SK-N-SH treated with all-trans-retinoic acid at 6 μM for 48 hours (cell line): ENCODE results near the gene CYTH4.

Experiments used
- BACH2 ChIP-seq: fragments of 250-450 bp; sonication (Bioruptor Pico); IDR thresholded peaks from 2 replicates; pipeline ENCODE4 v1.9.0; 2021; ENCODE audit warnings: mild to moderate bottlenecking, borderline replicate concordance
- ISL1 ChIP-seq: fragments of 250-450 bp; sonication (Bioruptor Pico); IDR thresholded peaks from 2 replicates; pipeline ENCODE4 v2.1.2; 2022; ENCODE audit warnings: mild to moderate bottlenecking, moderate library complexity
- PPARA ChIP-seq: fragments of 250-450 bp; sonication (Bioruptor Pico); IDR thresholded peaks from 2 replicates; pipeline ENCODE4 v1.5.0; 2020; ENCODE audit warnings: mild to moderate bottlenecking, borderline replicate concordance
- RARB ChIP-seq: fragments of 250-450 bp; sonication (Bioruptor Pico); IDR thresholded peaks from 2 replicates; pipeline ENCODE4 v1.8.0; 2021; ENCODE audit warnings: mild to moderate bottlenecking, moderate library complexity
- SNAI2 ChIP-seq: fragments of 250-450 bp; sonication (Bioruptor Pico); IDR thresholded peaks from 2 replicates; pipeline ENCODE4 v1.5.0; 2020; ENCODE audit warnings: mild to moderate bottlenecking, moderate library complexity
- ZC3H10 ChIP-seq: fragments of 250-450 bp; sonication (Bioruptor Pico); IDR thresholded peaks from 2 replicates; pipeline ENCODE4 v1.5.1; 2021; ENCODE audit warnings: mild to moderate bottlenecking, moderate library complexity
- ZFP30 ChIP-seq: fragments of 450-650 bp; formaldehyde crosslinking; IDR thresholded peaks from 2 replicates; pipeline ENCODE4 v1.5.0; 2022; ENCODE audit warnings: mild to moderate bottlenecking, moderate library complexity
- ZNF565 ChIP-seq: fragments of 450-650 bp; formaldehyde crosslinking; conservative IDR thresholded peaks from 2 replicates; pipeline ENCODE4 v1.5.0; 2020; ENCODE audit warnings: low read depth, mild to moderate bottlenecking, moderate library complexity
- ZNF8 ChIP-seq: fragments of 450-650 bp; formaldehyde crosslinking; IDR thresholded peaks from 2 replicates; pipeline ENCODE4 v1.5.0; 2020; ENCODE audit warnings: mild to moderate bottlenecking, moderate library complexity
- TF ChIP-seq, protein P1 (sequence below): fragments of 250-450 bp; sonication (Bioruptor Pico); IDR thresholded peaks from 2 replicates; pipeline ENCODE4 v1.5.1; 2020; ENCODE audit warnings: low read depth, mild to moderate bottlenecking, moderate library complexity
- TF ChIP-seq, protein P2 (sequence below): fragments of 250-450 bp; sonication (Bioruptor Pico); IDR thresholded peaks from 2 replicates; pipeline ENCODE4 v1.8.0; 2020; ENCODE audit warnings: mild to moderate bottlenecking, moderate library complexity, borderline replicate concordance

DNA sequence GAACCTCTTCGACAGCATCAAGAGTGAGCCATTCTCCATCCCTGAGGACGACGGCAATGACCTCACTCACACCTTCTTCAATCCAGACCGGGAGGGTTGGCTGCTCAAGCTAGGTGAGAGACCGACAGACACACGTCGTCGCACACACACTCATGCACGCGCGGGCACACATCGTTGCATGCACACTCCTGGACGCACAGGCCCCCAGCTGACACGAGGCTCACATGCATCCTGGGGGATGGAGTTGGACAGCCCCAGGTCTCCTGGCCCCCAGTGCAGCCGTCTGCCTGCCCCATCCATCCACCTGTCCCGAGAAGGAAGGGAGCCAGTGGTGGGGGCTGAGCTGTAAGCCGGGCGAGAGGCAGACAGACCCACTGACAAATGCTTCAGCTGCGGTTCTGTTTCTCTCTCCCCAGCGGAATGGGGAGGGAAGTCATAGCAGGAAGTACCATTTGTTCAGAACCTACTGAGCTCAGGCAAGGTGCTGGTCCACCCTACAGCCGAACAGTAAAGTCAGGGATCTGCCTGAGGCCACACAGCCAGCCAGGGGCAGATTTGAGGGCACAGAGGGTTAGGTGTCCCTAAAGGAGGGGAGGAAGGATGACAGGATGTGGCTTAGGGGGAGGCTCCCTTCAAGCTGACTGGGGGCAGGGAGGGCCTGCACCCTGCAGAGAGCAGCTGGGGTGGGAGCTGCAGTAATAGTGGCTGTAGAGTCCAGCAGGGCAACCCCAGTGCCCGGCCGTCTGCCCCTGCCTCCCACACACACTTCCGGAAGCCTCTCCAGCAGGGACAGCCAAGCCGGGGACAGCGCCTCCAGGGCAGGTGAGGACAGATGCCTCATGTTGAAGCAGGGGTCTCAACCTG, 27.1 kb downstream of the CYTH4 start:
- TF ChIP-seq ISL1, result no peak
- no peak for TF ChIP-seq RARB
- TF ChIP-seq, protein P1, sequence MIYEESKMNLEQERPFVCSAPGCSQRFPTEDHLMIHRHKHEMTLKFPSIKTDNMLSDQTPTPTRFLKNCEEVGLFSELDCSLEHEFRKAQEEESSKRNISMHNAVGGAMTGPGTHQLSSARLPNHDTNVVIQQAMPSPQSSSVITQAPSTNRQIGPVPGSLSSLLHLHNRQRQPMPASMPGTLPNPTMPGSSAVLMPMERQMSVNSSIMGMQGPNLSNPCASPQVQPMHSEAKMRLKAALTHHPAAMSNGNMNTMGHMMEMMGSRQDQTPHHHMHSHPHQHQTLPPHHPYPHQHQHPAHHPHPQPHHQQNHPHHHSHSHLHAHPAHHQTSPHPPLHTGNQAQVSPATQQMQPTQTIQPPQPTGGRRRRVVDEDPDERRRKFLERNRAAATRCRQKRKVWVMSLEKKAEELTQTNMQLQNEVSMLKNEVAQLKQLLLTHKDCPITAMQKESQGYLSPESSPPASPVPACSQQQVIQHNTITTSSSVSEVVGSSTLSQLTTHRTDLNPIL (CRISPR knock-in tag), result no peak
- no peak for TF ChIP-seq ZC3H10
- TF ChIP-seq ZNF565 (CRISPR knock-in tag), result no peak
- TF ChIP-seq ZFP30 (CRISPR knock-in tag), result no peak
- no peak for TF ChIP-seq PPARA (CRISPR knock-in tag)
- TF ChIP-seq BACH2 (CRISPR knock-in tag), result no peak
- TF ChIP-seq, protein P2, sequence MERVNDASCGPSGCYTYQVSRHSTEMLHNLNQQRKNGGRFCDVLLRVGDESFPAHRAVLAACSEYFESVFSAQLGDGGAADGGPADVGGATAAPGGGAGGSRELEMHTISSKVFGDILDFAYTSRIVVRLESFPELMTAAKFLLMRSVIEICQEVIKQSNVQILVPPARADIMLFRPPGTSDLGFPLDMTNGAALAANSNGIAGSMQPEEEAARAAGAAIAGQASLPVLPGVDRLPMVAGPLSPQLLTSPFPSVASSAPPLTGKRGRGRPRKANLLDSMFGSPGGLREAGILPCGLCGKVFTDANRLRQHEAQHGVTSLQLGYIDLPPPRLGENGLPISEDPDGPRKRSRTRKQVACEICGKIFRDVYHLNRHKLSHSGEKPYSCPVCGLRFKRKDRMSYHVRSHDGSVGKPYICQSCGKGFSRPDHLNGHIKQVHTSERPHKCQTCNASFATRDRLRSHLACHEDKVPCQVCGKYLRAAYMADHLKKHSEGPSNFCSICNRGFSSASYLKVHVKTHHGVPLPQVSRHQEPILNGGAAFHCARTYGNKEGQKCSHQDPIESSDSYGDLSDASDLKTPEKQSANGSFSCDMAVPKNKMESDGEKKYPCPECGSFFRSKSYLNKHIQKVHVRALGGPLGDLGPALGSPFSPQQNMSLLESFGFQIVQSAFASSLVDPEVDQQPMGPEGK, result no peak
- TF ChIP-seq SNAI2 (CRISPR knock-in tag), result no peak
- no peak for TF ChIP-seq ZNF8 (CRISPR knock-in tag)
